HepG2 (cell line): ENCODE results near the gene RNASE12. TPM values are rescaled to one million over a fixed set of nuclear protein-coding genes. Genes with fewer than 3 reads are reported as not detected.

Experiments used
- ATAD3A ChIP-seq: sonication (generic); formaldehyde crosslinking; IDR thresholded peaks from 2 replicates; pipeline ENCODE4 v1.4.0; 2020; ENCODE audit warnings: missing genetic modification reagents
- DPF2 ChIP-seq: sonication (generic); formaldehyde crosslinking; IDR thresholded peaks from 2 replicates; pipeline ENCODE4 v1.4.0; 2020; ENCODE audit warnings: mild to moderate bottlenecking, low read depth, missing genetic modification reagents, borderline replicate concordance
- FOSL2 ChIP-seq: sonication (generic); formaldehyde crosslinking; IDR thresholded peaks from 2 replicates; pipeline ENCODE4 v1.4.0; 2020; ENCODE audit warnings: missing genetic modification reagents
- HCFC1 ChIP-seq: fragments of 150-350 bp; IDR thresholded peaks from 2 replicates; pipeline ENCODE4 v1.6.1; 2014; ENCODE audit warnings: low read depth, low read length
- HOXA3 ChIP-seq: sonication (generic); formaldehyde crosslinking; IDR thresholded peaks from 2 replicates; pipeline ENCODE4 v1.5.0; 2020; ENCODE audit warnings: missing genetic modification reagents
- ISL2 ChIP-seq: sonication (generic); formaldehyde crosslinking; IDR thresholded peaks from 2 replicates; pipeline ENCODE4 v1.5.0; 2020; ENCODE audit warnings: missing genetic modification reagents
- KAT7 ChIP-seq: IDR thresholded peaks from 2 replicates; pipeline ENCODE4 v1.6.1; 2018; ENCODE audit warnings: borderline replicate concordance, missing compliant biosample characterization
- KAT8 ChIP-seq: IDR thresholded peaks from 2 replicates; pipeline ENCODE4 v1.6.1; 2016; ENCODE audit warnings: missing genetic modification reagents, missing compliant biosample characterization
- MATR3 ChIP-seq: sonication (generic); formaldehyde crosslinking; IDR thresholded peaks from 2 replicates; pipeline ENCODE4 v1.4.0; 2020; ENCODE audit warnings: missing genetic modification reagents
- SMARCE1 ChIP-seq: fragments of 450-650 bp; IDR thresholded peaks from 2 replicates; pipeline ENCODE4 v1.6.1; 2017; ENCODE audit warnings: borderline replicate concordance
- SMC3 ChIP-seq: IDR thresholded peaks from 2 replicates; pipeline ENCODE4 v1.6.1; 2011; ENCODE audit warnings: low read length, improper control_type of control experiment
- ZBTB1 ChIP-seq: sonication (generic); formaldehyde crosslinking; IDR thresholded peaks from 2 replicates; pipeline ENCODE4 v1.4.0; 2020; ENCODE audit warnings: missing genetic modification reagents, borderline replicate concordance
- ZBTB20 ChIP-seq: sonication (generic); formaldehyde crosslinking; IDR thresholded peaks from 2 replicates; pipeline ENCODE4 v1.8.1; 2023; ENCODE audit warnings: missing genetic modification reagents, low read depth, mild to moderate bottlenecking, borderline replicate concordance
- ZKSCAN8 ChIP-seq: IDR thresholded peaks from 2 replicates; pipeline ENCODE4 v1.6.1; 2016; ENCODE audit warnings: borderline replicate concordance, missing genetic modification reagents, missing compliant biosample characterization
- ZNF317 ChIP-seq: sonication (generic); formaldehyde crosslinking; IDR thresholded peaks from 2 replicates; pipeline ENCODE4 v1.5.0; 2020; ENCODE audit warnings: mild to moderate bottlenecking, missing genetic modification reagents
- ZNF510 ChIP-seq: sonication (generic); formaldehyde crosslinking; IDR thresholded peaks from 2 replicates; pipeline ENCODE4 v1.4.0; 2020; ENCODE audit warnings: low read depth, mild to moderate bottlenecking, missing genetic modification reagents
- ZNF543 ChIP-seq: sonication (generic); formaldehyde crosslinking; IDR thresholded peaks from 2 replicates; pipeline ENCODE4 v1.4.0; 2020; ENCODE audit warnings: mild to moderate bottlenecking, missing genetic modification reagents
- ZNF598 ChIP-seq: sonication (generic); formaldehyde crosslinking; IDR thresholded peaks from 2 replicates; pipeline ENCODE4 v1.5.1; 2020; ENCODE audit warnings: mild to moderate bottlenecking, missing genetic modification reagents, borderline replicate concordance
- ZSCAN21 ChIP-seq: sonication (generic); formaldehyde crosslinking; IDR thresholded peaks from 2 replicates; pipeline ENCODE4 v1.8.0; 2022; ENCODE audit warnings: mild to moderate bottlenecking, missing genetic modification reagents, moderate library complexity, borderline replicate concordance
- polyA plus RNA-seq, 8 experiments: library from polyadenylated mRNA; depleted of rRNA in 3 of 8; stranded (reverse) in 7 of 8; unstranded in 1 of 8; fragments of >200 nt; fragmentation: Illumina TruSeq in 4 of 8; extraction: Trizol in 4 of 8; gene quantifications; 2 replicates each; pipeline versions ENCODE4 v1.2.1 to v1.2.3, GENCODE V29; 2011 to 2016; ENCODE audit warnings: low read depth in 4 of 8, missing spikeins in 1 of 8, mixed read lengths in 1 of 8; ENCODE audit not compliant: insufficient read depth in 1 of 8
- total RNA-seq, 5 experiments: library from RNA; depleted of rRNA; stranded (reverse); fragments of >200 nt; fragmentation: Illumina TruSeq; extraction: Trizol; gene quantifications; 2 replicates each; pipeline ENCODE4 v1.2.3, GENCODE V29; 2016; ENCODE audit warnings: low read depth in 1 of 5
- TF ChIP-seq, protein P1 (sequence below): sonication (generic); formaldehyde crosslinking; IDR thresholded peaks from 2 replicates; pipeline ENCODE4 v1.5.1; 2020; ENCODE audit warnings: missing genetic modification reagents, mild to moderate bottlenecking, borderline replicate concordance
- TF ChIP-seq, protein P2 (sequence below): IDR thresholded peaks from 2 replicates; pipeline ENCODE4 v1.6.1; 2016; ENCODE audit warnings: missing biosample characterization, missing genetic modification reagents, low read depth
- TF ChIP-seq, protein P3 (sequence below): sonication (generic); formaldehyde crosslinking; IDR thresholded peaks from 2 replicates; pipeline ENCODE4 v1.5.0; 2020; ENCODE audit warnings: mild to moderate bottlenecking, missing genetic modification reagents, borderline replicate concordance
- TF ChIP-seq, protein P4 (sequence below): sonication (generic); formaldehyde crosslinking; conservative IDR thresholded peaks from 2 replicates; pipeline ENCODE4 v1.4.0; 2020; ENCODE audit warnings: missing genetic modification reagents

Gene RNASE12
- total and polyA plus RNA-seq, 2 of the 13 experiments (the other 11 are each of a cell fraction or from before 2014, with no cell fraction given): not detected

DNA sequence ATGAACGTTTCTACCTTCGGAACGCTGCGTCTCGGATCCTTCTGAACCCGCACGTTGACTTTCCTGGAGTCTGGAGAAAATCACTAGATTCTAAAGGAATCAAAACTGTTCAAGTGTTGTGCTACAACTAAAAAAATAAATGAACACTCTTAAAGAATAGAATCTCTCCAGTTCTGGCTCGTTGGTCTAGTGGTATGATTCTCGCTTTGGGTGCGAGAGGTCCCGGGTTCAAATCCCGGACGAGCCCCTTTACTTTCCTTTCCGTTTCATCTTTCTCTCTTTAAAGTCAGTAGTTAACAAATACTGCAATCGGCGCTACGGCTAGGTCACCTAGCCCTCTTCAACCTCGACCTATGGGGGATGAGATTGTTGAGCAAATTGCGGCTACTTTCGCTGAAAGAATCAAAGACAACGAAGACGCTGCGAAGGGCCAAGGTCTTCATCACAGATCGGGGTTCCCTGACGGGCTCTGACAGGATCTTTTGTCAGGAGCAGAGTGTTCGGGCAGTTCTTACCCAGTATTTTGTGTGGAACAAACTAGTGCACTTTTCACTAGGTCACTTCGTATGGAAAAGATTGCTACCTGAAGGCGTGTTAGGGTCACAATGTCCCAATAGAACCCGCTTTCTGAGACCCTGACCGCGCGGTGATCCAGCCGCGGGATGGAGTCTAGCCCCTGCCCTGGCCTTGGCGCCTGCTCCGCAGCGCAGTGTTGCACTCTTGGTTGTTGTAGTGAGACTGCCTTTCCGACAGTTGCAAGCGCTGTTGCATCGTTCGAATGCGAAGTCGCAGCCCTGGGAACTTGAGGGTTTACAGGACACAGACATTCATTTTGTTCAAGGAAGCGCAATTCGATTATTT lies 41.9 kb upstream of the RNASE12 start (continued):
- TF ChIP-seq, protein P1, sequence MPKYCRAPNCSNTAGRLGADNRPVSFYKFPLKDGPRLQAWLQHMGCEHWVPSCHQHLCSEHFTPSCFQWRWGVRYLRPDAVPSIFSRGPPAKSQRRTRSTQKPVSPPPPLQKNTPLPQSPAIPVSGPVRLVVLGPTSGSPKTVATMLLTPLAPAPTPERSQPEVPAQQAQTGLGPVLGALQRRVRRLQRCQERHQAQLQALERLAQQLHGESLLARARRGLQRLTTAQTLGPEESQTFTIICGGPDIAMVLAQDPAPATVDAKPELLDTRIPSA: no peak
- TF ChIP-seq HCFC1 (no peak; the same call in 1 of the 2 replicates), SMC3 (peak; percentile 51; the same call in 1 of the 2 replicates), HOXA3 (CRISPR knock-in tag) (peak; percentile 61; the same call in 1 of the 2 replicates), ZNF510 (peak; percentile 32; the same call in 1 of the 2 replicates), ZBTB20 (peak; percentile 60), ATAD3A (CRISPR knock-in tag) (no peak), ISL2 (peak; percentile 68; the same call in 1 of the 2 replicates), KAT8 (peak; percentile 60; the same call in 1 of the 2 replicates), ZKSCAN8 (CRISPR knock-in tag) (no peak; the same call in 1 of the 2 replicates), ZNF598 (peak; percentile 63; the same call in 1 of the 2 replicates), ZNF543 (no peak), ZSCAN21 (CRISPR knock-in tag) (no peak), ZBTB1 (CRISPR knock-in tag) (no peak), FOSL2 (CRISPR knock-in tag) (peak; percentile 30; the same call in 1 of the 2 replicates), KAT7 (CRISPR knock-in tag) (no peak), ZNF317 (CRISPR knock-in tag) (peak; percentile 84), SMARCE1 (no peak), DPF2 (CRISPR knock-in tag) (no peak), MATR3 (CRISPR knock-in tag) (no peak)
- TF ChIP-seq, protein P2, sequence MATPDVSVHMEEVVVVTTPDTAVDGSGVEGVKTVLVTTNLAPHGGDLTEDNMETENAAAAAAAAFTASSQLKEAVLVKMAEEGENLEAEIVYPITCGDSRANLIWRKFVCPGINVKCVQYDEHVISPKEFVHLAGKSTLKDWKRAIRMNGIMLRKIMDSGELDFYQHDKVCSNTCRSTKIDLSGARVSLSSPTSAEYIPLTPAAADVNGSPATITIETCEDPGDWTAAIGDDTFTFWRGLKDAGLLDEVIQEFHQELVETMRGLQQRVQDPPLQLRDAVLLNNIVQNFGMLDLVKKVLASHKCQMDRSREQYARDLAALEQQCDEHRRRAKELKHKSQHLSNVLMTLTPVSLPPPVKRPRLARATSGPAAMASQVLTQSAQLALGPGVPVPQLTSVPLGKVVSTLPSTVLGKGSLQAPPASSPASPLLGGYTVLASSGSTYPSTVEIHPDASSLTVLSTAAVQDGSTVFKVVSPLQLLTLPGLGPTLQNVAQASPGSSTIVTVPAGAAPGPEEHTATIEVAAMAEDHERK (CRISPR knock-in tag): no peak
- TF ChIP-seq, protein P3, sequence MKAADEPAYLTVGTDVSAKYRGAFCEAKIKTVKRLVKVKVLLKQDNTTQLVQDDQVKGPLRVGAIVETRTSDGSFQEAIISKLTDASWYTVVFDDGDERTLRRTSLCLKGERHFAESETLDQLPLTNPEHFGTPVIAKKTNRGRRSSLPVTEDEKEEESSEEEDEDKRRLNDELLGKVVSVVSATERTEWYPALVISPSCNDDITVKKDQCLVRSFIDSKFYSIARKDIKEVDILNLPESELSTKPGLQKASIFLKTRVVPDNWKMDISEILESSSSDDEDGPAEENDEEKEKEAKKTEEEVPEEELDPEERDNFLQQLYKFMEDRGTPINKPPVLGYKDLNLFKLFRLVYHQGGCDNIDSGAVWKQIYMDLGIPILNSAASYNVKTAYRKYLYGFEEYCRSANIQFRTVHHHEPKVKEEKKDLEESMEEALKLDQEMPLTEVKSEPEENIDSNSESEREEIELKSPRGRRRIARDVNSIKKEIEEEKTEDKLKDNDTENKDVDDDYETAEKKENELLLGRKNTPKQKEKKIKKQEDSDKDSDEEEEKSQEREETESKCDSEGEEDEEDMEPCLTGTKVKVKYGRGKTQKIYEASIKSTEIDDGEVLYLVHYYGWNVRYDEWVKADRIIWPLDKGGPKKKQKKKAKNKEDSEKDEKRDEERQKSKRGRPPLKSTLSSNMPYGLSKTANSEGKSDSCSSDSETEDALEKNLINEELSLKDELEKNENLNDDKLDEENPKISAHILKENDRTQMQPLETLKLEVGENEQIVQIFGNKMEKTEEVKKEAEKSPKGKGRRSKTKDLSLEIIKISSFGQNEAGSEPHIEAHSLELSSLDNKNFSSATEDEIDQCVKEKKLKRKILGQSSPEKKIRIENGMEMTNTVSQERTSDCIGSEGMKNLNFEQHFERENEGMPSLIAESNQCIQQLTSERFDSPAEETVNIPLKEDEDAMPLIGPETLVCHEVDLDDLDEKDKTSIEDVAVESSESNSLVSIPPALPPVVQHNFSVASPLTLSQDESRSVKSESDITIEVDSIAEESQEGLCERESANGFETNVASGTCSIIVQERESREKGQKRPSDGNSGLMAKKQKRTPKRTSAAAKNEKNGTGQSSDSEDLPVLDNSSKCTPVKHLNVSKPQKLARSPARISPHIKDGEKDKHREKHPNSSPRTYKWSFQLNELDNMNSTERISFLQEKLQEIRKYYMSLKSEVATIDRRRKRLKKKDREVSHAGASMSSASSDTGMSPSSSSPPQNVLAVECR (CRISPR knock-in tag): no peak; the same call in 1 of the 2 replicates
- TF ChIP-seq, protein P4, sequence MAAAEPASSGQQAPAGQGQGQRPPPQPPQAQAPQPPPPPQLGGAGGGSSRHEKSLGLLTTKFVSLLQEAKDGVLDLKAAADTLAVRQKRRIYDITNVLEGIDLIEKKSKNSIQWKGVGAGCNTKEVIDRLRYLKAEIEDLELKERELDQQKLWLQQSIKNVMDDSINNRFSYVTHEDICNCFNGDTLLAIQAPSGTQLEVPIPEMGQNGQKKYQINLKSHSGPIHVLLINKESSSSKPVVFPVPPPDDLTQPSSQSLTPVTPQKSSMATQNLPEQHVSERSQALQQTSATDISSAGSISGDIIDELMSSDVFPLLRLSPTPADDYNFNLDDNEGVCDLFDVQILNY (CRISPR knock-in tag): no peak
